IPS-18c (cell line): Measurements from ENCODE around the gene LRMDA.

Source experiments
- H3K4me3 ChIP-seq: 2 replicates; pipeline ENCODE4 v1.7.0; 2013; ENCODE audit warnings: low read depth, mild to moderate bottlenecking, low read length, moderate library complexity; ENCODE audit not compliant: insufficient read depth
- H3K9me3 ChIP-seq: one replicate; pipeline ENCODE4 v1.6.1; 2013; ENCODE audit warnings: mild to moderate bottlenecking, low read length, moderate library complexity; ENCODE audit not compliant: control insufficient read depth, insufficient read depth

LRMDA gene

DNA sequence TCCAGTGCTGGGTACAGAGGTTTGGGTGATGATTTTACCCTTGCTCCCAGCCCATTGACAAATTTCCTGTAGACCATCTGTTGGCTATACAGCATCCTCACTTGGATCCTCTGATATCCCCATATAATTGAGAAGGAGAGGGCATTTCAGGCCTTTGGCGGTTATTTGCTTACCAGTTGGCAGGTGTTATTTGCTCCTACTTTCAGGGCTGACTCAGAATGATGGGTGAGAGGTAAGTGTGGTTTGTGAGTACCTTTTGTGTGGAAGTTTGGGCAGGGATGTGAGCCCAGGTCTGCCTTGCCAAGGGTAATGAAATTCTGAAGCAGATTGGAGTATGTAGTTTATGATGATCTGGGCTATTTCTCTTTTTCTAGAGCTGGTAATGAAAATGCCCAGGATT, 93.6 kb downstream of the LRMDA start:
- no peak overlapping the region for H3K4me3 ChIP-seq
- no peaks in the 10 kb centered on the region for H3K9me3 ChIP-seq

- no peak overlapping the region for H3K4me3 ChIP-seq
Measured at GRCh38 chr10:75525646-75526045, 94.2 kb downstream of the LRMDA start.

DNA sequence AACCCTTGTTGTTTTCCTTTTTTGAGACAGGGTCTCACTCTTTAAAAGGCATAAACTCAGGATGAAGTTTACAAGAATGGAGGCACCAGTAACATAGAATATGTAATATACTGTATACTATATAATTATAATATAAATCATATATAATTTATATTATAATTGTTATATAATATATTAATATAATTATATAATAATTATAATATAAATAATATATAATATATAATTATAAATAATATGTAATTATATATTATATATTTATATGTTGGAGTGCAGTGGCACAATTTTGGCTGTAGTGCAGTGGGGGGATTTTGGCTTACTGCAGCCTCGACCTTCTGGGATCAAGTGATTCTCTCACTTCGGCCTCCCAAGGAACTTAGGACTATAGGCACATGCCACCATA, 96.1 kb downstream of the LRMDA start:
- H3K4me3 ChIP-seq: no peak overlapping the region
- no peaks in the 10 kb centered on the region for H3K9me3 ChIP-seq

More at GRCh38 chr10:75525646-75526045, 94.2 kb downstream of the LRMDA start:
- no peaks in the 10 kb centered on the region for H3K9me3 ChIP-seq

GRCh38 chr10:75528392-75528791, 97.0 kb downstream of the LRMDA start:
- no peak overlapping the region for H3K4me3 ChIP-seq
- no peaks in the 10 kb centered on the region for H3K9me3 ChIP-seq

DNA sequence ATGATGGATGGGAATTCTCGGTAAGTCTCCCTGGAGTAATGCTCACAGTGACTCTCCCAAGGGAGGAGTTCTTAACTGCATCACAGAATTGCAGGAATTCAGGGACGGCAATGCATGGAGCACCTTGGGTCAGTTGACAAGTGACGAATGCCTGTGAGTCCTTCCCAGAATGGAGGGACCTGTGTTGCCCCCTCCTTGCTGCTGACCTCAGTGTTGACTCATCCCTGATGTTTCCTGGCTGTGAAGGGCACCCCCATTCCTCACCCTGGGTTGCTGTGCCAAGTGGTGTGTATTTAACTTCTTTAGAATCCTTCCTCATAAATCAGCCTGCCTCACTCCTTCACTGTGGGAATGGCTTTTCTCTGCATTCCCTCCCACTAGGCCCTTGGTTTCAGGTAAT, 98.9 kb downstream of the LRMDA start:
- Histone ChIP-seq H3K4me3 (no peak overlapping the region), H3K9me3 (no peaks in the 10 kb centered on the region)

- H3K4me3 ChIP-seq: no peak overlapping the region
- H3K9me3 ChIP-seq: no peaks in the 10 kb centered on the region
Measured at GRCh38 chr10:75531571-75532031, 100.2 kb downstream of the LRMDA start.

DNA sequence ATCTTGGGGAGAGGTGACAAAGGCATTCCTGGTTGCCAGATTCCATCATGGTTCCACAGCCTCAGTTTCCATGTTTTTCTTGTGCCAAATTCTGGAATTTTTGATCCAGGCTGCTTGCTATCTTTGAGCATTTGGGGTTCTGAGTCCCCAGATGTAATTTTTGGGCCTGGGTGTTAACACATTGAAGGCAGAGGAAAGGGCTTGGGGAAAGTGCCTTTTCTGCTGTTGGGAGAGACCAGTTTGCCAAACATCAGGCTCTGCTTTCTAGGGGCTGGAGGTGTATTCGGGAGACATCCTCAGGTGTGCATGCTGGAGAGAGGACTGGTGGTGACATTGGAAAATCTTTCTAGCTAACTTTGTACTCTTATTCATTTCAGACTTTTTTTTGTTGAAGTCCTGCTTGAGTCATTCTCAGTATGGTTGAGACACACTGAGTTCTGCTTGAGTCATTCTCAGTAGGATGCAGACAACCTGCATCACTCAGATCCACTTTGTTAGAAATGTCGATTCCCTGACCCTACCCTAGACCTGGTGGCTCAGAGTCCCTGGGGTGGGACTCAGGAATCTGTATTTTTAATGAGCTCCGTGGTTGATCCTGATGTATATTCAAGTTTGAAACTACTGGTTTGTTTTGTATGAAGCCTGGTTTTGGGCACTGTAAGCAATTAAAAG, 101.0 kb downstream of the LRMDA start:
- no peak overlapping the region for H3K4me3 ChIP-seq
- no peaks in the 10 kb centered on the region for H3K9me3 ChIP-seq

DNA sequence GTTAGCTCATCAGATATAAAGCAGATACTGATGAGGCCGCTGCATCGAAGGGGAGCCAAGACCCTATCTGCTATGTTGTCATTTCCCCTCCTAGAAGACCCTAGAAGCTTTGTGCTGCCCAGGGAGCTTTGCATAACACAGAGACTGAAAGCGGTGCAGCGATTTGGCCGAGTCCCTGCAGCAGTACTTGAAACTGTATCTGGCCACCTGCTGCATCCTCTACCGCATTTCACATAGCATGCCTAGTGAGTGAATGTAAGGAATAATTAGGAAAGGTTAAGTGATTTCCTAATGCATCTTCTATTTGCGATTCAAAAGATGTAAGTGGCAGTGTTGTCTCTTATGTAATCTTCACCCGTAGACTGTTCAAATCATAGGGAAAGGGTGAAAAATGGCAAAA, 106.7 kb downstream of the LRMDA start:
- no peak overlapping the region for H3K4me3 ChIP-seq

GRCh38 chr10:75538765-75539164, 107.3 kb downstream of the LRMDA start:
- H3K4me3 ChIP-seq: no peak overlapping the region
- no peaks in the 10 kb centered on the region for H3K9me3 ChIP-seq

More for the DNA sequence above, 106.7 kb downstream of the LRMDA start:
- no peaks in the 10 kb centered on the region for H3K9me3 ChIP-seq

DNA sequence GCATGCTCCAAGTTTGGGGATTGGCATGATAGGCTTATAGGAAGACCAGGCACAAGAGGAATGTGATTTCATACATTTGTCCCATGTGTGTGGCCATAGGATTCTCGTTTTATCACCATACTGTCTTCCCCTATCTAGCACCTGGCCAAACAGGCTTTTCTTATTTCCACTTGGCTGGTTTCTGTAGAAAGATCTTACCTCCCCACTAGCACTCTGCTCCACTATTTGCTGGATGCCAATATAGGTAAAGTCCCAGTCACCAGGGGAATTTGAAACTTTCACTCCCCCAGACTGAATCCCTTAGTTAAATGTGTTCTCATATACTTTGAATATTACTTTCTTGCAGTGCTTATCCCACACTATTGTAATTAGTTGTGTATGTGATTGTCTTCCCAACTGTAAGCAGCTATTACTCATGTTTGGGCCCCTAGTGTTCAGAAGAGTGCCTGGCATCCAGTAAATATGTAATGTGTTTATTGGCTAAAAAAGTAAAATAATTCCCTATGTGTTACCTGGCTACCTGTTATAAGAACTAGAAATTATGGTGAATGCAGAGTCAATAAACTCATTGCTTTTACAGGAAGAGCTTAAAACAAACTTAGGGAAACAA, 109.0 kb downstream of the LRMDA start:
- Histone ChIP-seq H3K9me3 (no peaks in the 10 kb centered on the region), H3K4me3 (no peak overlapping the region)

GRCh38 chr10:75540981-75541380, 109.6 kb downstream of the LRMDA start:
- Histone ChIP-seq H3K4me3 (no peak overlapping the region), H3K9me3 (no peaks in the 10 kb centered on the region)

DNA sequence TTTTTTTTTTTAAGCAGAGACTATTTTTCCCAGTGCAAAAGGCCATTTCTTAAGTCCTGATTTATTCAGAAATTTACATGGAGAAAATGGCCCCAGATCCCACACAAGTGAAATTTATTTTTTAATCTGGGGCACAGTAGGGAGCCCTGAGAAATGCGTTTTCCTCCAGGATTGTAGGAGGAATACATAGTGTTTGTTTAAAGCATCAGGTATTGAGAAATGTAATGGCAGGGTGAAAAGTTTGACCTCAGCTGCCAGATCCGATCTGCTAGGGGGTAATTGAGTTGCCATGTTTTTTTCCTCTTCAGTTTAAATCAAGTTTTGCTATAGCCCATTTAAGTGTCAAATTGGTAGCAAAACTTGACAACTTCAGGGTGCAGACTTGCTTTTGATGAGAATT, 110.0 kb downstream of the LRMDA start:
- Histone ChIP-seq H3K9me3 (no peaks in the 10 kb centered on the region), H3K4me3 (no peak overlapping the region)

GRCh38 chr10:75542084-75542483, 110.7 kb downstream of the LRMDA start:
- no peak overlapping the region for H3K4me3 ChIP-seq
- no peaks in the 10 kb centered on the region for H3K9me3 ChIP-seq

- H3K4me3 ChIP-seq: no peak overlapping the region
- no peaks in the 10 kb centered on the region for H3K9me3 ChIP-seq
Measured at GRCh38 chr10:75542906-75543305, 111.5 kb downstream of the LRMDA start.

GRCh38 chr10:75544386-75544785, 113.0 kb downstream of the LRMDA start:
- Histone ChIP-seq H3K4me3 (no peak overlapping the region), H3K9me3 (no peaks in the 10 kb centered on the region)

DNA sequence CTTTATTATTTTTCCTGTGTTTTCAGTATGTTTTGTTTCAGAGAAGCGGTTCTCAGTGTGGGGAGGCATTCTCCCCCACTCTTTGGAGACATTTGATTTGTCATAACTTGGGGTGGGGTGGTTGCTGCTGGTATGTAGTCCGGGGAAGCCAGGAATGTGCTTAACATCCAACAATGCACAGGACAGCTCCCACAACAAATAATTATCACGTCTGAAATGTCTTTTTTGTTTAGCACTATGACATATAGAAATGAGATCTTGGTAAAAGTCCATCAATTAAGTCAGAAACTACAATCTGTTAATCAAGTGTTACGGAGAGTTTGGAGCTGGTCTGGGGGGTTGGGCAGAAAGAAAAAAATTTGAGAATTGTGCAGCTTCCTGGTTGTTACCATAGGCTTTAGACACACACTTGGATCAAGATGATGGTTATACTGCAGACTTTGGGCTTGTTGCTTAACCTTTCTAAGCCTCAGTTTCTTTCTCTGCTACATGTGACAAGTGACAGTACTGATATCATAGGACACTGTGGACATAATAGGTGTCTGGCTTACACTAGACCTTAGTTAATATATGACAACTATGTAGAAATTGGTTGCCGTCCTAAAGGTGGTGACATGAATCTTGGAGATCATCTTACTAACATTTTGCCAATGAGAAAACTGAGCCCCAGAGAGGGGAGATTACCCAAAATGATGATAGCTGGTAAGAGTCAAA, 113.7 kb downstream of the LRMDA start:
- no peak overlapping the region for H3K4me3 ChIP-seq

GRCh38 chr10:75546004-75546403, 114.6 kb downstream of the LRMDA start:
- no peaks in the 10 kb centered on the region for H3K9me3 ChIP-seq
- H3K4me3 ChIP-seq: no peak overlapping the region

More for the DNA sequence above, 113.7 kb downstream of the LRMDA start:
- no peaks in the 10 kb centered on the region for H3K9me3 ChIP-seq
